OCI-LY7 (cell line): ENCODE measurements around the gene DSN1. TPM values are rescaled to one million over a fixed set of nuclear protein-coding genes. Genes with fewer than 3 reads are reported as not detected.

Experiments used
- BruUV-seq: library from RNA; stranded (reverse); fragments of 400-500 nt; replicated peaks from 2 replicates; lab custom pipeline; 2021; lab: Mats Ljungman, UMichigan
- CTCF ChIA-PET: fragments of 300-600 bp; sonication (Branson Sonifier 250); formaldehyde crosslinking; loops from one replicate; lab custom pipeline; 2022; ENCODE audit warnings: antibody characterized with exemption; ENCODE audit not compliant: unreplicated experiment; lab: Charles Lee
- POLR2A ChIA-PET: fragments of 300-600 bp; sonication (Branson Sonifier 250); formaldehyde crosslinking; loops from one replicate; lab custom pipeline; 2022; ENCODE audit warnings: antibody characterized with exemption; lab: Charles Lee
- DNase-seq: peaks from one replicate; pipeline ENCODE4 v3.0.0-alpha.2; 2015; ENCODE audit warnings: low spot score
- H2AFZ ChIP-seq: fragments of 200-600 bp; sonication (generic), shearing (Covaris generic); 2 replicates; pipeline ENCODE4 v1.6.1; 2014; ENCODE audit warnings: mild to moderate bottlenecking, antibody characterized with exemption, low read length, moderate library complexity
- H3K27ac ChIP-seq: fragments of 200-600 bp; sonication (generic); 2 replicates; pipeline ENCODE4 v1.5.1; 2014; ENCODE audit warnings: mixed run types, low read depth, mild to moderate bottlenecking, moderate library complexity, low read length, inconsistent platforms; ENCODE audit not compliant: poor library complexity, severe bottlenecking
- H3K36me3 ChIP-seq: fragments of 200-600 bp; sonication (generic); 2 replicates; pipeline ENCODE4 v1.6.1; 2014; ENCODE audit warnings: mild to moderate bottlenecking, antibody characterized with exemption, low read length, moderate library complexity, mixed read lengths; ENCODE audit not compliant: insufficient read depth
- H3K4me1 ChIP-seq: fragments of 200-600 bp; sonication (generic); 2 replicates; pipeline ENCODE4 v1.5.1; 2014; ENCODE audit warnings: mild to moderate bottlenecking, low read length; ENCODE audit not compliant: insufficient read depth, poor library complexity, severe bottlenecking
- H3K4me2 ChIP-seq: fragments of 200-600 bp; sonication (generic); 2 replicates; pipeline ENCODE4 v1.6.1; 2014; ENCODE audit warnings: mild to moderate bottlenecking, low read length
- H3K4me3 ChIP-seq: fragments of 200-600 bp; sonication (generic); 2 replicates; pipeline ENCODE4 v1.5.1; 2014; ENCODE audit warnings: mild to moderate bottlenecking, low read depth, low read length; ENCODE audit not compliant: poor library complexity, severe bottlenecking
- H3K79me2 ChIP-seq: fragments of 200-600 bp; sonication (generic); 2 replicates; pipeline ENCODE4 v1.6.1; 2016; ENCODE audit warnings: low read depth, mild to moderate bottlenecking, low read length, moderate library complexity, mixed read lengths; ENCODE audit not compliant: insufficient read depth
- H3K9me2 ChIP-seq: fragments of 200-600 bp; sonication (generic); 2 replicates; pipeline ENCODE4 v1.6.1; 2016; ENCODE audit warnings: mild to moderate bottlenecking, low read length, mixed read lengths; ENCODE audit not compliant: insufficient read depth
- H3K9me3 ChIP-seq: fragments of 200-600 bp; sonication (generic); 2 replicates; pipeline ENCODE4 v1.6.1; 2014; ENCODE audit warnings: mild to moderate bottlenecking, mixed run types, low read length, mixed read lengths
- H4K20me1 ChIP-seq: fragments of 200-600 bp; sonication (generic); 2 replicates; pipeline ENCODE4 v1.6.1; 2014; ENCODE audit warnings: mild to moderate bottlenecking, antibody characterized with exemption, low read length, moderate library complexity, mixed read lengths; ENCODE audit not compliant: insufficient read depth
- EZH2phosphoT487 ChIP-seq: fragments of 200-600 bp; sonication (generic); IDR thresholded peaks from 2 replicates; pipeline ENCODE4 v1.6.1; 2018; ENCODE audit warnings: low read depth, borderline replicate concordance, mild to moderate bottlenecking, mixed run types, antibody characterized with exemption, low read length, moderate library complexity, mixed read lengths
- intact Hi-C: fragments of 100-400 bp; cut with micrococcal nuclease; formaldehyde crosslinking; loops from one replicate; pipeline ENCODE4 v1.10.0; 2022; ENCODE audit not compliant: unreplicated experiment
- total RNA-seq, 2 experiments: library from RNA; depleted of rRNA in 1 of 2; stranded (reverse); fragments of >200 nt in 1 of 2; shearing (Covaris generic) in 1 of 2; gene quantifications; 2 replicates each; pipeline ENCODE4 v1.2.3, GENCODE V29; 2014 to 2022
- TF ChIP-seq, protein P1 (sequence below): fragments of 200-600 bp; sonication (generic); conservative IDR thresholded peaks from 2 replicates; pipeline ENCODE4 v1.5.1; 2014; ENCODE audit warnings: mild to moderate bottlenecking, antibody characterized with exemption, low read length, moderate library complexity, mixed read lengths

DSN1 gene
- total RNA-seq, 2 experiments from 2014 or later, result 33.0 to 37.6 TPM

DNA sequence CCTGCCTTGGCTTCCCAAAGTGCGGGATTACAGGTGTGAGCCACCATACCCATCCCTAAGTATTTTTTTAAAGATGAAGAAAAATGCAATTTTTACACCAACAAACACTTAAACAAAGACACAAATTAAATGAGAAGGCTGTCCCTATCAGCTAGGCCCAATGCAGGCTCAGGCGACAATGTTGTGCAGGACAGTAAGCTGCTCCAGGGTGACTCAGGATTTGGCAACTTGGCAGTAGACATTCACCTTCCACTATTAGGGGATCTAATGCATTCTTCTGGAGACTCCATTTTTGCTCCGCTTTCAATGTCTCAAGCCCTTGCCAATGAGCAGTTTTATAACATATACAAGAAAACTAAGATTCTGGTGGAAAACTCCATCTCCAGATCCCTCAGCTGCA lies 47.4 kb downstream of the DSN1 start:
- intact Hi-C loops, result no loop called here
- no TSS peak for BruUV-seq
- Histone ChIP-seq H3K4me1 (no peaks in the 10 kb centered on the region), H3K79me2 (no peaks in the 10 kb centered on the region), H3K4me2 (no peak overlapping the region), H3K9me2 (no peaks in the 10 kb centered on the region), H2AFZ (no peak overlapping the region), H3K4me3 (no peak overlapping the region), H3K9me3 (no peaks in the 10 kb centered on the region), H3K27ac (no peak overlapping the region), H3K36me3 (no peaks in the 10 kb centered on the region), H4K20me1 (no peaks in the 10 kb centered on the region)
- no peak for DNase-seq
- CTCF ChIA-PET, result no interaction called here
- TF ChIP-seq EZH2phosphoT487, result no peak
- TF ChIP-seq, protein P1, sequence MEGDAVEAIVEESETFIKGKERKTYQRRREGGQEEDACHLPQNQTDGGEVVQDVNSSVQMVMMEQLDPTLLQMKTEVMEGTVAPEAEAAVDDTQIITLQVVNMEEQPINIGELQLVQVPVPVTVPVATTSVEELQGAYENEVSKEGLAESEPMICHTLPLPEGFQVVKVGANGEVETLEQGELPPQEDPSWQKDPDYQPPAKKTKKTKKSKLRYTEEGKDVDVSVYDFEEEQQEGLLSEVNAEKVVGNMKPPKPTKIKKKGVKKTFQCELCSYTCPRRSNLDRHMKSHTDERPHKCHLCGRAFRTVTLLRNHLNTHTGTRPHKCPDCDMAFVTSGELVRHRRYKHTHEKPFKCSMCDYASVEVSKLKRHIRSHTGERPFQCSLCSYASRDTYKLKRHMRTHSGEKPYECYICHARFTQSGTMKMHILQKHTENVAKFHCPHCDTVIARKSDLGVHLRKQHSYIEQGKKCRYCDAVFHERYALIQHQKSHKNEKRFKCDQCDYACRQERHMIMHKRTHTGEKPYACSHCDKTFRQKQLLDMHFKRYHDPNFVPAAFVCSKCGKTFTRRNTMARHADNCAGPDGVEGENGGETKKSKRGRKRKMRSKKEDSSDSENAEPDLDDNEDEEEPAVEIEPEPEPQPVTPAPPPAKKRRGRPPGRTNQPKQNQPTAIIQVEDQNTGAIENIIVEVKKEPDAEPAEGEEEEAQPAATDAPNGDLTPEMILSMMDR, result no peak
- POLR2A ChIA-PET, result interaction anchor here (0.7 kb wide), 1 partner anchor 127 kb away, joined by 4 read pairs; no protein-coding TSS in a partner anchor

DNA sequence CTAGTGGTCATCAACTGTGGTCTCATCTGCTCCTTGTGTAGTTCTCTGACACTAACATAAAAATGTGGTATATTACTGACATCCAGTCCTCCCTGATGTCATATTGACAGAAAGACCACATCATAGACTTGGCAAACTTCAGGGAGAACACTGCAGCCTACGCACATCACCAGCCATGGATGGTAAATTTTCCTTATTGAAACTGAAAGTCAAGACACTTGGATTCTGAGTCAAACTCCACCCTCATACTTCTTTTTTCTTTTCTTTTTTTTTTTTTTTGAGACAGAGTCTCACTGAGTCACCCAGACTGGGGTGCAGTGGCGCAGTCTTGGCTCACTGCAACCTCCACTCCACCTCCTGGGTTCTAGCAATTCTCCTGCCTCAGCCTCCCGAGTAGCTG lies 53.1 kb downstream of the DSN1 start:
- H3K27ac ChIP-seq, result no peak overlapping the region
- no peaks in the 10 kb centered on the region for H3K9me3 ChIP-seq
- no peak for TF ChIP-seq EZH2phosphoT487
- TF ChIP-seq, protein P1, result no peak
- no peaks in the 10 kb centered on the region for H4K20me1 ChIP-seq
- H3K36me3 ChIP-seq, result peaks cover 10% of the 10 kb centered on the region
- ChIA-PET CTCF (no interaction called here), POLR2A (no interaction called here)
- no peak overlapping the region for H2AFZ ChIP-seq
- BruUV-seq, result no TSS peak
- H3K9me2 ChIP-seq, result no peaks in the 10 kb centered on the region
- H3K4me1 ChIP-seq, result no peaks in the 10 kb centered on the region
- intact Hi-C loops, result no loop called here
- DNase-seq, result no peak
- no peak overlapping the region for H3K4me2 ChIP-seq
- H3K4me3 ChIP-seq, result no peak overlapping the region
- H3K79me2 ChIP-seq, result no peaks in the 10 kb centered on the region

DNA sequence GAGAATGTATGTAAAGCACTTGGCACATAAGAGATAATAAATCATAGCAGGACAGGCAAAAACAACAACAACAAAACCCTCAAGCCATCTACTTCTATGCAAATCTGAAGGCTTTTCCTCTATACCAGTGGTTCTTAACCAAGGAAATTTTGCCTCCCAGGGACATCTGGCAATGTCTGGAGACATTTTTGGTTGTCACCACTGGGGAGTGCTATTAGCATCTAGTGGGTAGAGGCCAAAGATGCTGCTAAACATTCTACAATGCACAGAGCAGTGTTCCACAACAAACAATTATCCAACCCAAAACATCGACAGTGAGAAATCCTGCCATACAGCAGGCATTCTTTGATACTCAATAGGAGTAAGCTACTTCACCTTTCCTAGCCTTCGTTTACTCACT lies 55.9 kb downstream of the DSN1 start:
- no peaks in the 10 kb centered on the region for H3K9me3 ChIP-seq
- H2AFZ ChIP-seq, result no peak overlapping the region
- H3K27ac ChIP-seq, result no peak overlapping the region
- no TSS peak for BruUV-seq
- H3K4me2 ChIP-seq, result no peak overlapping the region
- H3K4me1 ChIP-seq, result no peaks in the 10 kb centered on the region
- H3K4me3 ChIP-seq, result no peak overlapping the region
- ChIA-PET CTCF (no interaction called here), POLR2A (no interaction called here)
- no peaks in the 10 kb centered on the region for H3K9me2 ChIP-seq
- intact Hi-C loops, result no loop called here
- H3K36me3 ChIP-seq, result peaks cover 10% of the 10 kb centered on the region
- DNase-seq, result peak; percentile 31
- H4K20me1 ChIP-seq, result no peaks in the 10 kb centered on the region
- H3K79me2 ChIP-seq, result no peaks in the 10 kb centered on the region
- TF ChIP-seq, protein P1, result peak; percentile 72
- no peak for TF ChIP-seq EZH2phosphoT487
